ENCODE measurements around the gene ARID1B. TPM values are rescaled to one million over a fixed set of nuclear protein-coding genes. Genes with fewer than 3 reads are reported as not detected.

The ARID1B gene
- total RNA-seq, 1 experiment from 2014 or later, result 15.5 TPM

DNA sequence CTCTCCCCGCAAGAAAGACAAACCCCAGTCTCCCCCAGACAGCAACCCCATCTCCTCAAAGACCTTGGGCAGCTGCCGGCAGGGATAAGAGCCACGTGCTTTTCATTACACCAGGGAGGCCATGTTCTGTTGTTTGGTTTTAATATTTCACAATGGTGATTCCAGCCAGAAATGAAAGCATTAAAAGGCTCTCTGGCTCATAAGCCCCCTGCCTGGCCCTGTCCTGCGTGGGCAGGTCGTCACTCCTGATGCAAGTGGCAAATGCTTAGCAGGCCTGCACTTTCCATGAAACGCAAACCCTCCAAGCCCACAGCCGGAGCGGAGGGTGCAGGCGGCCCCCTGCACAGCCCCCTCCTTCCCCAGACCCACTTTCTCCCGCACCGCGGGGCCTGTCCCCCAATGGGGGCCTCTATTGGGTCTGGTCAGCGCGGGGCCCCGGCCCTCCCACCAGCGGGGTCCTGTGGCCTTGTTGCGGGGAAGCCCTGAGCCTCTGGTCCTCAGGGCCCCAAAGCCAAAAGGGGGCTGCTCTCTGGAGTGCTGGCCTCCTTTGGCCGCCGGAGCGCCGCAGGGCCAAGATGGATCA lies 469.0 kb downstream of the ARID1B start:
- DNase-seq (ENCODE audit: extremely low read depth, low read depth), result no peak

- DNase-seq (ENCODE audit: extremely low read depth, low read depth), result no peak
Observed at GRCh38 chr6:157246771-157247484, 469.8 kb downstream of the ARID1B start.

DNA sequence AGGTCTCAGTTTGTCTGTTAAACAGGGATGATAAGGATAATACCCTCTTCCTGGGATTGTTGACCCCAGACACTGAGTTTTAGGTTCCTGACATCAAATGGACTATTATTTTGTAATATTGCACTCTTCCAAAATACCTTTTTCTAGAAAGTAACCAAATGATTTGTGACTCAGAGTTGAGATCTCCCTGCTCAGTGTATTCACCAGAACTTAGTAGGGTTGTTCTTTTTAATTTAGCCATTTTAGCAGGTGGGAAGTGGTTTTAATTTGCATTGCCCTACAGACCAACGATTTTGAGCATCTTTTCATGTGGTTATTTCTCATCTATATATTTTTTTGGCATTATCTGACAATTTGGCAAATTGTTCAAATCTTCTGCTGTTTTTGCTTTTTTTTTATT lies 471.1 kb downstream of the ARID1B start:
- DNase-seq (ENCODE audit: extremely low read depth, low read depth), result no peak

- DNase-seq (ENCODE audit: extremely low read depth, low read depth), result no peak
Observed at GRCh38 chr6:157249826-157250225, 472.6 kb downstream of the ARID1B start.

DNA sequence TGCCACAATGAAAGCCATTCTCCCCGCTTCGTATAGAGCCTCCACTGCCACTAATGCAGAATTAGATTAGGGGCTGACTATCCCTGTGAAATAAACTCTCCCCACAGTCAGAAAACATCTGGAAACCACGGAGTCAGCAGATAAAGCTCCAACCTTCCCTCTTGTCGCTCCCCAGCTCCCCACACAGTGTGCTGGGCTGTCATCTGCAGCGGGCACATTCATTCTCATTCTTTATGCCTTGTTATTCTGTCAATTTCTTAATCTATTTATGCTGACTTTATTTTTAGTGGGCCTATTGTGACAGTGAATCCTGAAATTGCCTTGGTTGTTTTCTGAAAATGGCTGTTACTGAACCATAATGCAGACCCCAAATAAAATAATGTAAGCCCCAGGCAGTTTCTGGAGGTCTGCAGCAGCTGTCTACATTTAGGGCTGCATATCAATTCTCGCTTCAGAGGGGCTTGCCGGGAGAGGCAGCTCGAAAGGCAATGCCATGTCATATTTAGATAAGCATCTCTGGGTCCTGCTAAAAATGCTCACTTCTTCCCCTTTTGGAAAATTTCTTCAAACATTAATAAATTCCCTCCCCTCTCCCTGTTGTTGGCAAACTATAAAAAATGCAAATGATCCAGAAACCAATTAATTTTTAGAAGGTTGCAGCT lies 474.5 kb downstream of the ARID1B start:
- no peak for DNase-seq (ENCODE audit: extremely low read depth, low read depth)

DNA sequence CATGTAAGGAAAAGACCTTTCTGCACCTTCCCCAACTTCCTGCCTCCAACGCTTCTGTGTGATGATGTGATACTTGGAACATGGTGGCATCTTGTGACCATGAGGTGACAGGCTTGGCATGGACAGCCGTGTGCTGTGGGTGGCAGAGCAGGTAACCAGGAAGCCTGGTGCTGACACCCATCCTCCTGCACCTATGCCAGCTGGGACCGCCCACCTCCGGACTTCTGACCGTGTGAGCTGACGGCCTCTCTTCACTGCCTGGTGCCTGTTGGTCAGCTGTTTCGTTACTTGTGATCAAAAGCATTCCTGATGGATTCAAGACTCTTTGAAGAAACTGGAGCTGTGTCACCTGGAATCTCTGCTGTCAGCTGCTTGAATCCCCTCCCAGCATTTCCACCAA lies 475.8 kb downstream of the ARID1B start:
- no peak for DNase-seq (ENCODE audit: extremely low read depth, low read depth)

GRCh38 chr6:157253699-157254098 lies 476.5 kb downstream of the ARID1B start:
- no peak for DNase-seq (ENCODE audit: extremely low read depth, low read depth)

DNA sequence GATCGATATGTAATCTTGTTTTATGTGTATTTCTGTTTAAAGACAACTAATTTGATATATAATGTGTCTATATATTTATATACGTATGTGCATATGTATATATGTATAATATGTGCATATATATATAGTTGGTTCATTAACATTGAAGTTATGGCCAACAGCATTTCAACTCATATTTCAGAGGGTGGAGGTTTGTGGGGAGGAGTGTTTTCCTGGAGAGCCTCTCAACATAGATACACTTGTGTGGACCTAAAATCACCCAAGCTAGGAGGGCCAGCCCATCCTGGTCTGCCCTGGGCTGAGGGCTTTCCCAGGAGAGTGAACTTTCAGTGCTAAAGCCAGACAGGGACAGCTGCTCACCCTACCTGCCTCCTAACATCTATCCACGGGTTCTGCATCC lies 477.4 kb downstream of the ARID1B start:
- DNase-seq (ENCODE audit: extremely low read depth, low read depth), result no peak

- DNase-seq (ENCODE audit: extremely low read depth, low read depth), result no peak
Observed at GRCh38 chr6:157255079-157255478, 477.9 kb downstream of the ARID1B start.

- no peak for DNase-seq (ENCODE audit: extremely low read depth, low read depth)
Observed at GRCh38 chr6:157258878-157259277, 481.7 kb downstream of the ARID1B start.

DNA sequence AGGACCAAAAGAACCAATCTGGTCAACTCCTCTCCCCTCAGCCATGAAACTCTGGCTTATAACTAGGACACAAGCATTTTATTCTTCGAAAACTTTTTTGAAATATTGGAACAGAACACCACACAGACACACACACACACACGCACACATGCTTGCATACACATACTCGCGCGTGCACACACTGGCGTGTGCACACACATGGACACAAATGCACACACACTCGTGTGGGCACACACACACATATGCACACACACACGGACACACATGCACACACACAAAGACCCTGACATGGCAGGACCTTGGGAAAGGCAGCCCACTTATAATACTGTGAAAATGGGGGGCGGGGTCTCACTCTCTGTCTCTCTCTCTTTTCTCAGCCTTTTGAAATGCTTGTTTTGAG lies 482.3 kb downstream of the ARID1B start:
- no peak for DNase-seq (ENCODE audit: extremely low read depth, low read depth)

Small RNA genes within 50 kb of the gene (small RNA-seq; reads per million reads assigned to genes)
- gene AL355297.2 (0 to 0.41 reads per million in 2 experiments), gene MIR4466 (0 to 0.06 reads per million in 2 experiments)
